Measurements from ENCODE around the gene SLC35F1. TPM values are rescaled to one million over a fixed set of nuclear protein-coding genes. Genes with fewer than 3 reads are reported as not detected.

The SLC35F1 gene
- total and polyA plus RNA-seq, 3 donors from 2014 or later, result 1.4 to 1.8 (median 1.6) TPM

- Histone ChIP-seq H3K4me3 (no peak overlapping the region), H3K4me1 (no peaks in the 10 kb centered on the region), H3K27me3 (no peaks in the 10 kb centered on the region), H3K9me3 (no peaks in the 10 kb centered on the region), H3K27ac (no peak overlapping the region), H3K36me3 (ENCODE audit: low read depth, missing control alignments) (no peaks in the 10 kb centered on the region)
- TF ChIP-seq CTCF (IDR thresholded peaks at IDR 0.05) (no peak), POLR2A (IDR thresholded peaks at IDR 0.05) (no peak)
- DNase-seq, result no peak
- intact Hi-C loops (cut with DNase I; ENCODE audit: low total_unique reads), result no loop called here
- 60 to 62% methylated on average over 2 of the region's 2 CpGs for WGBS, 2 donors
Measured at GRCh38 chr6:118044275-118044674, 137.2 kb downstream of the SLC35F1 start.

GRCh38 chr6:118054082-118054481 is 147.0 kb downstream of the SLC35F1 start:
- TF ChIP-seq CTCF (IDR thresholded peaks at IDR 0.05) (no peak), POLR2A (IDR thresholded peaks at IDR 0.05) (no peak)
- DNase-seq, result no peak
- no peak overlapping the region for H3K4me3 ChIP-seq
- H3K9me3 ChIP-seq, result no peaks in the 10 kb centered on the region
- intact Hi-C loops (cut with DNase I; ENCODE audit: low total_unique reads), result no loop called here
- WGBS, 2 donors, result 48 to 60% methylated on average over 1 of the region's 1 CpG
- no peak overlapping the region for H3K27ac ChIP-seq
- no peaks in the 10 kb centered on the region for H3K27me3 ChIP-seq
- no peaks in the 10 kb centered on the region for H3K36me3 ChIP-seq (ENCODE audit: low read depth, missing control alignments)
- H3K4me1 ChIP-seq, result no peaks in the 10 kb centered on the region

- intact Hi-C loops (cut with DNase I; ENCODE audit: low total_unique reads), result no loop called here
- TF ChIP-seq CTCF (IDR thresholded peaks at IDR 0.05) (no peak), POLR2A (IDR thresholded peaks at IDR 0.05) (no peak)
- H3K4me1 ChIP-seq, result no peaks in the 10 kb centered on the region
- H3K27me3 ChIP-seq, result no peaks in the 10 kb centered on the region
- H3K27ac ChIP-seq, result no peak overlapping the region
- WGBS, 2 donors, result 94 to 96% methylated on average over 8 of the region's 8 CpGs
- DNase-seq, result no peak
- no peaks in the 10 kb centered on the region for H3K36me3 ChIP-seq (ENCODE audit: low read depth, missing control alignments)
- no peaks in the 10 kb centered on the region for H3K9me3 ChIP-seq
- no peak overlapping the region for H3K4me3 ChIP-seq
Measured at GRCh38 chr6:118061666-118062065, 154.6 kb downstream of the SLC35F1 start.

- Histone ChIP-seq H3K4me3 (no peak overlapping the region), H3K27ac (no peak overlapping the region), H3K27me3 (no peaks in the 10 kb centered on the region), H3K4me1 (no peaks in the 10 kb centered on the region), H3K9me3 (no peaks in the 10 kb centered on the region), H3K36me3 (ENCODE audit: low read depth, missing control alignments) (no peaks in the 10 kb centered on the region)
- TF ChIP-seq CTCF (IDR thresholded peaks at IDR 0.05), result no peak
- no peak for TF ChIP-seq POLR2A (IDR thresholded peaks at IDR 0.05)
- WGBS, 2 donors, result 47 to 48% methylated on average over 2 of the region's 2 CpGs
- intact Hi-C loops (cut with DNase I; ENCODE audit: low total_unique reads), result no loop called here
- no peak for DNase-seq
Measured at GRCh38 chr6:118080547-118080946, 173.5 kb downstream of the SLC35F1 start.

GRCh38 chr6:118083711-118084110 is 176.6 kb downstream of the SLC35F1 start:
- intact Hi-C loops (cut with DNase I; ENCODE audit: low total_unique reads), result no loop called here
- DNase-seq, result no peak

More at GRCh38 chr6:118083711-118084110, 176.6 kb downstream of the SLC35F1 start:
- Histone ChIP-seq H3K9me3 (no peaks in the 10 kb centered on the region), H3K36me3 (ENCODE audit: low read depth, missing control alignments) (no peaks in the 10 kb centered on the region), H3K4me1 (no peaks in the 10 kb centered on the region), H3K4me3 (no peak overlapping the region), H3K27ac (no peak overlapping the region), H3K27me3 (no peaks in the 10 kb centered on the region)
- no peak for TF ChIP-seq POLR2A (IDR thresholded peaks at IDR 0.05)
- no peak for TF ChIP-seq CTCF (IDR thresholded peaks at IDR 0.05)
- 84 to 99% methylated on average over 2 of the region's 2 CpGs for WGBS, 2 donors

Measured in testis (tissue), 3 donors.